ENCODE measurements around the gene YWHAG. TPM values are rescaled to one million over a fixed set of nuclear protein-coding genes. Genes with fewer than 3 reads are reported as not detected.

YWHAG gene
- total and polyA plus RNA-seq, 2 experiments from 2014 or later = 82.2 to 179 TPM

DNA sequence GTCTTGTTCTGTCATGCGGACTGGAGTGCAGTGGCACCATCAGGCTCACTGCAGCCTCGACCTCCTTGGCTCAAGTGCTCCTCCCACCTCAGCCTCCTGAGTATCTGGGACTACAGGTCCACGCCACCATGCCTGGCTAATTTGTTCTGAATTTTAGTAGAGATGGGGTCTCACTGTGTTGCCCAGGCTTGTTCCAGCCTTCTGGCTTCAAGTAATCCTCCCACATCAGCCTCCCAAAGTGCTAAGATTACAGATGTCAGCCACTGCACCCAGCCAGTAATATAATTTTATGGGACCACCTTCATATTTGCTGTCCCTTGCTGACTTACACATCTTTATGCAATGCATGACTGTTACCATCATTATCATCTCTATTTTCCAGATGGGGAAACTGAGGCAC is 57.8 kb downstream of the YWHAG start:
- H3K36me3 Mint-ChIP-seq (ENCODE audit: low read depth) = peaks cover 7% of the 10 kb centered on the region
- no peaks in the 10 kb centered on the region for H3K36me3 ChIP-seq (ENCODE audit: insufficient read depth)
- no peaks in the 10 kb centered on the region for H4K20me1 ChIP-seq (replicated peaks; ENCODE audit: insufficient read depth)
- H3K9me3 Mint-ChIP-seq = peaks cover 5% of the 10 kb centered on the region; the same call in 2 of the 3 replicates
- H3K4me1 Mint-ChIP-seq = peaks cover 11% of the 10 kb centered on the region
- no peak overlapping the region for H3K4me3 Mint-ChIP-seq
- no peak overlapping the region for H3K4me2 ChIP-seq
- peaks cover 40% of the 10 kb centered on the region for H3K27me3 Mint-ChIP-seq (ENCODE audit: insufficient read depth, low read depth, poor library complexity)
- TF ChIP-seq, protein P1, sequence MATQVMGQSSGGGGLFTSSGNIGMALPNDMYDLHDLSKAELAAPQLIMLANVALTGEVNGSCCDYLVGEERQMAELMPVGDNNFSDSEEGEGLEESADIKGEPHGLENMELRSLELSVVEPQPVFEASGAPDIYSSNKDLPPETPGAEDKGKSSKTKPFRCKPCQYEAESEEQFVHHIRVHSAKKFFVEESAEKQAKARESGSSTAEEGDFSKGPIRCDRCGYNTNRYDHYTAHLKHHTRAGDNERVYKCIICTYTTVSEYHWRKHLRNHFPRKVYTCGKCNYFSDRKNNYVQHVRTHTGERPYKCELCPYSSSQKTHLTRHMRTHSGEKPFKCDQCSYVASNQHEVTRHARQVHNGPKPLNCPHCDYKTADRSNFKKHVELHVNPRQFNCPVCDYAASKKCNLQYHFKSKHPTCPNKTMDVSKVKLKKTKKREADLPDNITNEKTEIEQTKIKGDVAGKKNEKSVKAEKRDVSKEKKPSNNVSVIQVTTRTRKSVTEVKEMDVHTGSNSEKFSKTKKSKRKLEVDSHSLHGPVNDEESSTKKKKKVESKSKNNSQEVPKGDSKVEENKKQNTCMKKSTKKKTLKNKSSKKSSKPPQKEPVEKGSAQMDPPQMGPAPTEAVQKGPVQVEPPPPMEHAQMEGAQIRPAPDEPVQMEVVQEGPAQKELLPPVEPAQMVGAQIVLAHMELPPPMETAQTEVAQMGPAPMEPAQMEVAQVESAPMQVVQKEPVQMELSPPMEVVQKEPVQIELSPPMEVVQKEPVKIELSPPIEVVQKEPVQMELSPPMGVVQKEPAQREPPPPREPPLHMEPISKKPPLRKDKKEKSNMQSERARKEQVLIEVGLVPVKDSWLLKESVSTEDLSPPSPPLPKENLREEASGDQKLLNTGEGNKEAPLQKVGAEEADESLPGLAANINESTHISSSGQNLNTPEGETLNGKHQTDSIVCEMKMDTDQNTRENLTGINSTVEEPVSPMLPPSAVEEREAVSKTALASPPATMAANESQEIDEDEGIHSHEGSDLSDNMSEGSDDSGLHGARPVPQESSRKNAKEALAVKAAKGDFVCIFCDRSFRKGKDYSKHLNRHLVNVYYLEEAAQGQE (IDR thresholded peaks at IDR 0.05; ENCODE audit: unreplicated experiment) = no peak
- TF ChIP-seq, protein P2, sequence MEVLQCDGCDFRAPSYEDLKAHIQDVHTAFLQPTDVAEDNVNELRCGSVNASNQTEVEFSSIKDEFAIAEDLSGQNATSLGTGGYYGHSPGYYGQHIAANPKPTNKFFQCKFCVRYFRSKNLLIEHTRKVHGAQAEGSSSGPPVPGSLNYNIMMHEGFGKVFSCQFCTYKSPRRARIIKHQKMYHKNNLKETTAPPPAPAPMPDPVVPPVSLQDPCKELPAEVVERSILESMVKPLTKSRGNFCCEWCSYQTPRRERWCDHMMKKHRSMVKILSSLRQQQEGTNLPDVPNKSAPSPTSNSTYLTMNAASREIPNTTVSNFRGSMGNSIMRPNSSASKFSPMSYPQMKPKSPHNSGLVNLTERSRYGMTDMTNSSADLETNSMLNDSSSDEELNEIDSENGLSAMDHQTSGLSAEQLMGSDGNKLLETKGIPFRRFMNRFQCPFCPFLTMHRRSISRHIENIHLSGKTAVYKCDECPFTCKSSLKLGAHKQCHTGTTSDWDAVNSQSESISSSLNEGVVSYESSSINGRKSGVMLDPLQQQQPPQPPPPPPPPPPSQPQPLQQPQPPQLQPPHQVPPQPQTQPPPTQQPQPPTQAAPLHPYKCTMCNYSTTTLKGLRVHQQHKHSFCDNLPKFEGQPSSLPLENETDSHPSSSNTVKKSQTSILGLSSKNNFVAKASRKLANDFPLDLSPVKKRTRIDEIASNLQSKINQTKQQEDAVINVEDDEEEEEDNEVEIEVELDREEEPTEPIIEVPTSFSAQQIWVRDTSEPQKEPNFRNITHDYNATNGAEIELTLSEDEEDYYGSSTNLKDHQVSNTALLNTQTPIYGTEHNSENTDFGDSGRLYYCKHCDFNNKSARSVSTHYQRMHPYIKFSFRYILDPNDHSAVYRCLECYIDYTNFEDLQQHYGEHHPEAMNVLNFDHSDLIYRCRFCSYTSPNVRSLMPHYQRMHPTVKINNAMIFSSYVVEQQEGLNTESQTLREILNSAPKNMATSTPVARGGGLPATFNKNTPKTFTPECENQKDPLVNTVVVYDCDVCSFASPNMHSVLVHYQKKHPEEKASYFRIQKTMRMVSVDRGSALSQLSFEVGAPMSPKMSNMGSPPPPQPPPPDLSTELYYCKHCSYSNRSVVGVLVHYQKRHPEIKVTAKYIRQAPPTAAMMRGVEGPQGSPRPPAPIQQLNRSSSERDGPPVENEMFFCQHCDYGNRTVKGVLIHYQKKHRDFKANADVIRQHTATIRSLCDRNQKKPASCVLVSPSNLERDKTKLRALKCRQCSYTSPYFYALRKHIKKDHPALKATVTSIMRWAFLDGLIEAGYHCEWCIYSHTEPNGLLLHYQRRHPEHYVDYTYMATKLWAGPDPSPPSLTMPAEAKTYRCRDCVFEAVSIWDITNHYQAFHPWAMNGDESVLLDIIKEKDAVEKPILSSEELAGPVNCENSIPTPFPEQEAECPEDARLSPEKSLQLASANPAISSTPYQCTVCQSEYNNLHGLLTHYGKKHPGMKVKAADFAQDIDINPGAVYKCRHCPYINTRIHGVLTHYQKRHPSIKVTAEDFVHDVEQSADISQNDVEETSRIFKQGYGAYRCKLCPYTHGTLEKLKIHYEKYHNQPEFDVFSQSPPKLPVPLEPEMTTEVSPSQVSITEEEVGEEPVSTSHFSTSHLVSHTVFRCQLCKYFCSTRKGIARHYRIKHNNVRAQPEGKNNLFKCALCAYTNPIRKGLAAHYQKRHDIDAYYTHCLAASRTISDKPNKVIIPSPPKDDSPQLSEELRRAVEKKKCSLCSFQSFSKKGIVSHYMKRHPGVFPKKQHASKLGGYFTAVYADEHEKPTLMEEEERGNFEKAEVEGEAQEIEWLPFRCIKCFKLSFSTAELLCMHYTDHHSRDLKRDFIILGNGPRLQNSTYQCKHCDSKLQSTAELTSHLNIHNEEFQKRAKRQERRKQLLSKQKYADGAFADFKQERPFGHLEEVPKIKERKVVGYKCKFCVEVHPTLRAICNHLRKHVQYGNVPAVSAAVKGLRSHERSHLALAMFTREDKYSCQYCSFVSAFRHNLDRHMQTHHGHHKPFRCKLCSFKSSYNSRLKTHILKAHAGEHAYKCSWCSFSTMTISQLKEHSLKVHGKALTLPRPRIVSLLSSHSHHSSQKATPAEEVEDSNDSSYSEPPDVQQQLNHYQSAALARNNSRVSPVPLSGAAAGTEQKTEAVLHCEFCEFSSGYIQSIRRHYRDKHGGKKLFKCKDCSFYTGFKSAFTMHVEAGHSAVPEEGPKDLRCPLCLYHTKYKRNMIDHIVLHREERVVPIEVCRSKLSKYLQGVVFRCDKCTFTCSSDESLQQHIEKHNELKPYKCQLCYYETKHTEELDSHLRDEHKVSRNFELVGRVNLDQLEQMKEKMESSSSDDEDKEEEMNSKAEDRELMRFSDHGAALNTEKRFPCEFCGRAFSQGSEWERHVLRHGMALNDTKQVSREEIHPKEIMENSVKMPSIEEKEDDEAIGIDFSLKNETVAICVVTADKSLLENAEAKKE (CRISPR knock-in tag; IDR thresholded peaks at IDR 0.05) = no peak
- no peak for TF ChIP-seq EZH2phosphoT487 (IDR thresholded peaks at IDR 0.05; ENCODE audit: unreplicated experiment)
- no peak for TF ChIP-seq NANOG (IDR thresholded peaks at IDR 0.05; ENCODE audit: borderline replicate concordance)
- no peak for TF ChIP-seq JUNB (IDR thresholded peaks at IDR 0.05; ENCODE audit: unreplicated experiment)
- no peak for TF ChIP-seq ZNF331 (CRISPR knock-in tag; IDR thresholded peaks at IDR 0.05; ENCODE audit: low read depth)
- TF ChIP-seq EZH2 (IDR thresholded peaks at IDR 0.05; ENCODE audit: low read depth, unreplicated experiment) = no peak
- H3K27me3 ChIP-seq (ENCODE audit: insufficient read depth) = peaks cover 13% of the 10 kb centered on the region
- H3K27ac ChIP-seq (ENCODE audit: low read depth) = no peak overlapping the region
- DNase-seq (ENCODE audit: low spot score) (no peak), ATAC-seq (no peak)
- no peak overlapping the region for H3K27ac Mint-ChIP-seq
- no peak overlapping the region for H2AFZ ChIP-seq
- H3K79me2 ChIP-seq (replicated peaks; ENCODE audit: insufficient read depth) = no peaks in the 10 kb centered on the region
- peaks cover 8% of the 10 kb centered on the region; the same call in 1 of the 2 replicates for H3K4me1 ChIP-seq (ENCODE audit: insufficient read depth)
- no peaks in the 10 kb centered on the region for H3K9me2 ChIP-seq (ENCODE audit: insufficient read depth)
- peaks cover 20% of the 10 kb centered on the region; the same call in 1 of the 2 replicates for H3F3A ChIP-seq (replicated peaks; ENCODE audit: low read depth)
- no peak overlapping the region for H3K4me3 ChIP-seq
